Measurements from ENCODE around the gene GPRC5D. TPM values are rescaled to one million over a fixed set of nuclear protein-coding genes. Genes with fewer than 3 reads are reported as not detected.
A peak's percentile ranks its signal among the peaks of the same experiment; 100 is the strongest.

Gene GPRC5D
- total RNA-seq, 1 donor from 2014 or later = not detected

- no peak for DNase-seq (ENCODE audit: low spot score in 2 of 2, unreplicated experiment in 2 of 2)
- Mint-ChIP-seq H3K27ac (peak overlapping the region; percentile 89), H3K4me1 (peaks cover 39% of the 10 kb centered on the region), H3K4me3 (no peak overlapping the region), H3K27me3 (ENCODE audit: low read depth) (no peaks in the 10 kb centered on the region), H3K9me3 (no peaks in the 10 kb centered on the region), H3K36me3 (peaks cover 43% of the 10 kb centered on the region)
- TF ChIP-seq CTCF (IDR thresholded peaks at IDR 0.05; ENCODE audit: unreplicated experiment) = no peak
Measured at GRCh38 chr12:12908252-12908651, 43.7 kb downstream of the GPRC5D start.

GRCh38 chr12:12907552-12907951 lies 44.4 kb downstream of the GPRC5D start:
- Mint-ChIP-seq H3K4me3 (no peak overlapping the region), H3K4me1 (peaks cover 37% of the 10 kb centered on the region), H3K36me3 (peaks cover 36% of the 10 kb centered on the region), H3K9me3 (no peaks in the 10 kb centered on the region), H3K27ac (no peak overlapping the region), H3K27me3 (ENCODE audit: low read depth) (no peaks in the 10 kb centered on the region)
- DNase-seq (ENCODE audit: low spot score in 2 of 2, unreplicated experiment in 2 of 2) = no peak
- no peak for TF ChIP-seq CTCF (IDR thresholded peaks at IDR 0.05; ENCODE audit: unreplicated experiment)

GRCh38 chr12:12903642-12904609 lies 48.0 kb downstream of the GPRC5D start:
- H3K4me3 Mint-ChIP-seq = no peak overlapping the region
- no peak for DNase-seq (ENCODE audit: low spot score in 2 of 2, unreplicated experiment in 2 of 2)
- H3K27me3 Mint-ChIP-seq (ENCODE audit: low read depth) = no peaks in the 10 kb centered on the region
- H3K4me1 Mint-ChIP-seq = peaks cover 49% of the 10 kb centered on the region
- peaks cover 22% of the 10 kb centered on the region for H3K36me3 Mint-ChIP-seq
- peak overlapping the region; percentile 60 for H3K27ac Mint-ChIP-seq
- no peaks in the 10 kb centered on the region for H3K9me3 Mint-ChIP-seq
- TF ChIP-seq CTCF (IDR thresholded peaks at IDR 0.05; ENCODE audit: unreplicated experiment) = no peak

GRCh38 chr12:12902036-12902435 lies 49.9 kb downstream of the GPRC5D start:
- no peak for DNase-seq (ENCODE audit: low spot score in 2 of 2, unreplicated experiment in 2 of 2)
- no peaks in the 10 kb centered on the region for H3K27me3 Mint-ChIP-seq (ENCODE audit: low read depth)
- peak overlapping the region; percentile 68 for H3K27ac Mint-ChIP-seq
- no peak for TF ChIP-seq CTCF (IDR thresholded peaks at IDR 0.05; ENCODE audit: unreplicated experiment)
- peaks cover 15% of the 10 kb centered on the region for H3K36me3 Mint-ChIP-seq
- peaks cover 45% of the 10 kb centered on the region for H3K4me1 Mint-ChIP-seq
- no peak overlapping the region for H3K4me3 Mint-ChIP-seq
- no peaks in the 10 kb centered on the region for H3K9me3 Mint-ChIP-seq

- Mint-ChIP-seq H3K4me3 (no peak overlapping the region), H3K4me1 (peaks cover 49% of the 10 kb centered on the region), H3K9me3 (no peaks in the 10 kb centered on the region), H3K27me3 (ENCODE audit: low read depth) (no peaks in the 10 kb centered on the region), H3K36me3 (peaks cover 11% of the 10 kb centered on the region), H3K27ac (peak overlapping the region; percentile 68)
- no peak for TF ChIP-seq CTCF (IDR thresholded peaks at IDR 0.05; ENCODE audit: unreplicated experiment)
- DNase-seq (ENCODE audit: low spot score in 2 of 2, unreplicated experiment in 2 of 2) = no peak
Measured at GRCh38 chr12:12901158-12901791, 50.7 kb downstream of the GPRC5D start.

Measured in mesothelial cell of epicardium (in vitro differentiated cells).